Skeletal muscle satellite cell (primary cell): ENCODE measurements around the gene ATP1B2.

ENCODE experiments used
- H3K27me3 ChIP-seq: 2 replicates; pipeline ENCODE4 v1.7.0; 2013; ENCODE audit warnings: low read length; ENCODE audit not compliant: control insufficient read depth, insufficient read depth
- H3K36me3 ChIP-seq: 2 replicates; pipeline ENCODE4 v1.7.0; 2013; ENCODE audit warnings: mild to moderate bottlenecking, control low read depth, low read length; ENCODE audit not compliant: insufficient read depth
- H3K4me1 ChIP-seq: 2 replicates; pipeline ENCODE4 v1.7.0; 2013; ENCODE audit warnings: low read length; ENCODE audit not compliant: control insufficient read depth, insufficient read depth
- H3K4me2 ChIP-seq: 2 replicates; pipeline ENCODE4 v1.7.0; 2013; ENCODE audit warnings: mild to moderate bottlenecking, low read length
- H3K4me3 ChIP-seq: 2 replicates; pipeline ENCODE4 v1.7.0; 2013; ENCODE audit warnings: low read length
- H3K9ac ChIP-seq: 2 replicates; pipeline ENCODE4 v1.7.0; 2013; ENCODE audit warnings: mild to moderate bottlenecking, low read depth, low read length, moderate library complexity
- H3K9me3 ChIP-seq: replicated peaks from 2 replicates; pipeline ENCODE4 v1.7.0; 2013; ENCODE audit warnings: mild to moderate bottlenecking, control low read depth, low read length

ATP1B2 gene

GRCh38 chr17:7705269-7706255 is 54.8 kb downstream of the ATP1B2 start:
- H3K27me3 ChIP-seq = peaks cover 31% of the 10 kb centered on the region

GRCh38 chr17:7706631-7707354 is 56.1 kb downstream of the ATP1B2 start:
- Histone ChIP-seq H3K4me3 (no peak overlapping the region), H3K4me1 (peaks cover 8% of the 10 kb centered on the region), H3K36me3 (peaks cover 9% of the 10 kb centered on the region), H3K9me3 (no peaks in the 10 kb centered on the region), H3K9ac (no peak overlapping the region), H3K4me2 (no peak overlapping the region), H3K27me3 (peaks cover 36% of the 10 kb centered on the region)

More at GRCh38 chr17:7705269-7706255, 54.8 kb downstream of the ATP1B2 start:
- peaks cover 12% of the 10 kb centered on the region for H3K36me3 ChIP-seq
- H3K4me3 ChIP-seq = peak overlapping the region; percentile 62
- H3K4me1 ChIP-seq = peaks cover 8% of the 10 kb centered on the region
- no peak overlapping the region for H3K9ac ChIP-seq
- peak overlapping the region; percentile 82 for H3K4me2 ChIP-seq
- H3K9me3 ChIP-seq = no peaks in the 10 kb centered on the region
